ENCODE results near the gene FRMD4B.

- TF ChIP-seq JUN (IDR thresholded peaks at IDR 0.05; ENCODE audit: borderline replicate concordance, insufficient read depth, insufficient read length, low read depth) = no peak
- TF ChIP-seq, protein P1, sequence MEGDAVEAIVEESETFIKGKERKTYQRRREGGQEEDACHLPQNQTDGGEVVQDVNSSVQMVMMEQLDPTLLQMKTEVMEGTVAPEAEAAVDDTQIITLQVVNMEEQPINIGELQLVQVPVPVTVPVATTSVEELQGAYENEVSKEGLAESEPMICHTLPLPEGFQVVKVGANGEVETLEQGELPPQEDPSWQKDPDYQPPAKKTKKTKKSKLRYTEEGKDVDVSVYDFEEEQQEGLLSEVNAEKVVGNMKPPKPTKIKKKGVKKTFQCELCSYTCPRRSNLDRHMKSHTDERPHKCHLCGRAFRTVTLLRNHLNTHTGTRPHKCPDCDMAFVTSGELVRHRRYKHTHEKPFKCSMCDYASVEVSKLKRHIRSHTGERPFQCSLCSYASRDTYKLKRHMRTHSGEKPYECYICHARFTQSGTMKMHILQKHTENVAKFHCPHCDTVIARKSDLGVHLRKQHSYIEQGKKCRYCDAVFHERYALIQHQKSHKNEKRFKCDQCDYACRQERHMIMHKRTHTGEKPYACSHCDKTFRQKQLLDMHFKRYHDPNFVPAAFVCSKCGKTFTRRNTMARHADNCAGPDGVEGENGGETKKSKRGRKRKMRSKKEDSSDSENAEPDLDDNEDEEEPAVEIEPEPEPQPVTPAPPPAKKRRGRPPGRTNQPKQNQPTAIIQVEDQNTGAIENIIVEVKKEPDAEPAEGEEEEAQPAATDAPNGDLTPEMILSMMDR (IDR thresholded peaks at IDR 0.05; ENCODE audit: extremely low read depth in 1 of 2, insufficient read depth in 1 of 2, low read depth in 1 of 2, low read length in 2 of 2) = no peak
- TF ChIP-seq, protein P2, sequence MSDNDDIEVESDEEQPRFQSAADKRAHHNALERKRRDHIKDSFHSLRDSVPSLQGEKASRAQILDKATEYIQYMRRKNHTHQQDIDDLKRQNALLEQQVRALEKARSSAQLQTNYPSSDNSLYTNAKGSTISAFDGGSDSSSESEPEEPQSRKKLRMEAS (IDR thresholded peaks at IDR 0.05; ENCODE audit: insufficient read depth, insufficient read length) = no peak
- TF ChIP-seq EZH2 (IDR thresholded peaks at IDR 0.05; ENCODE audit: borderline replicate concordance, low read depth, low read length, severe bottlenecking) = no peak
- no peak for TF ChIP-seq POLR2AphosphoS5 (IDR thresholded peaks at IDR 0.05; ENCODE audit: insufficient read depth, low read depth, low read length)
- no peak for TF ChIP-seq POLR2A (IDR thresholded peaks at IDR 0.05; ENCODE audit: low read depth, low read length)
- TF ChIP-seq GATA2 (IDR thresholded peaks at IDR 0.05; ENCODE audit: insufficient read depth, insufficient read length, low read depth, low read length) = no peak
- TF ChIP-seq FOS (IDR thresholded peaks at IDR 0.05; ENCODE audit: borderline replicate concordance, insufficient read depth, low read length) = no peak
Observed at GRCh38 chr3:69248436-69248835, 137.5 kb downstream of the FRMD4B start.

All from endothelial cell of umbilical vein (primary cell).